Activated CD4-positive, alpha-beta memory T cell treated with anti-CD3 and anti-CD28 coated beads for 36 hours (primary cell): ENCODE data around the gene WFIKKN2. TPM values are rescaled to one million over a fixed set of nuclear protein-coding genes. Genes with fewer than 3 reads are reported as not detected.

Experiments used
- CTCF ChIA-PET: fragments of 350-600 bp; sonication (Branson Sonifier 250); formaldehyde crosslinking; loops from one replicate; lab custom pipeline; 2021; ENCODE audit warnings: antibody characterized with exemption, inconsistent platforms; lab: Charles Lee
- POLR2A ChIA-PET: fragments of 350-600 bp; sonication (Branson Sonifier 250); formaldehyde crosslinking; loops from one replicate; lab custom pipeline; 2021; ENCODE audit warnings: antibody characterized with exemption; lab: Charles Lee
- DNase-seq: peaks from one replicate; pipeline ENCODE4 v3.0.0-alpha.2; 2020
- H3K27ac Mint-ChIP-seq: one replicate; pipeline ENCODE4 v1.8.0; 2021; ENCODE audit warnings: mixed read lengths
- H3K27me3 Mint-ChIP-seq: one replicate; pipeline ENCODE4 v1.8.0; 2021; ENCODE audit warnings: mixed read lengths
- H3K36me3 Mint-ChIP-seq: one replicate; pipeline ENCODE4 v1.8.0; 2021; ENCODE audit warnings: mixed read lengths
- H3K4me1 Mint-ChIP-seq: one replicate; pipeline ENCODE4 v1.8.0; 2021; ENCODE audit warnings: low read depth, mixed read lengths
- H3K4me3 Mint-ChIP-seq: one replicate; pipeline ENCODE4 v1.8.0; 2021; ENCODE audit warnings: mild to moderate bottlenecking, mixed read lengths
- H3K9me3 Mint-ChIP-seq: one replicate; pipeline ENCODE4 v1.8.0; 2021; ENCODE audit warnings: mixed read lengths
- intact Hi-C: fragments of 100-400 bp; cut with micrococcal nuclease; formaldehyde crosslinking; loops from one replicate; pipeline ENCODE4 v1.15.1; 2023
- total RNA-seq, 2 experiments: library from RNA; stranded (reverse); gene quantifications; one replicate each; pipeline ENCODE4 v1.2.3, GENCODE V29; 2021

Gene WFIKKN2
- total RNA-seq, 2 experiments from 2014 or later: not detected

- ChIA-PET CTCF (interaction anchor here (3.2 kb wide), 1 partner anchor 28 kb away, joined by 11 read pairs; no protein-coding TSS in a partner anchor), POLR2A (interaction anchor here (0.6 kb wide), 1 partner anchor 294 kb away, joined by 4 read pairs; no protein-coding TSS in a partner anchor)
- H3K36me3 Mint-ChIP-seq: no peaks in the 10 kb centered on the region
- no peak overlapping the region for H3K4me3 Mint-ChIP-seq
- H3K27me3 Mint-ChIP-seq: peaks cover 11% of the 10 kb centered on the region
- peaks cover 2% of the 10 kb centered on the region for H3K4me1 Mint-ChIP-seq
- no peak overlapping the region for H3K27ac Mint-ChIP-seq
- intact Hi-C loops: no loop called here
- DNase-seq: no peak
- H3K9me3 Mint-ChIP-seq: no peaks in the 10 kb centered on the region
Measured at GRCh38 chr17:50815400-50815799, 20.0 kb upstream of the WFIKKN2 start.

DNA sequence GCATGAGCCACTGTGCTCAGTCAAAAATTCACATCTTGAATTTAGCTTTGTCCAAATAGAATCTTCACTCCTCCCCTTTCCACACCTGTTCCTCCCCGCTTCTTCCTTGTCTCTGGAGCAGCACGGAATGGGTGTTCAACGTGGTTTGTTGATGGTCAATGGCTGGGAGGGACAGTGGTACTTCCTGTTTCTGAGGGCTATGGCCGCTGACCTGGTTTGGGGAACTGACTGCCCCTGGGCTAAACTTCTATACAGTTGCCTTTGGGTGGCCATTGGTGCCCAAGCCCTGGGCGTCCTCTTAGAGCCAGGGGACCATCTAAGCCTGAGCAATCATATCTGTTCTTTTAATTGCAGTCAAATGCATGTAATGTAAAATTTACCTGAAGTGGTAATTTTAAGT is 19.1 kb upstream of the WFIKKN2 start:
- CTCF ChIA-PET: interaction anchor here (0.7 to 3.2 kb wide), 17 partner anchors 10 to 159 kb away, joined by 3 to 11 read pairs (median 4); partner anchors contain the start of gene WFIKKN2
- intact Hi-C loops: no loop called here
- Mint-ChIP-seq H3K4me3 (no peak overlapping the region), H3K9me3 (no peaks in the 10 kb centered on the region), H3K4me1 (peaks cover 2% of the 10 kb centered on the region), H3K27me3 (peaks cover 11% of the 10 kb centered on the region), H3K36me3 (no peaks in the 10 kb centered on the region), H3K27ac (no peak overlapping the region)
- POLR2A ChIA-PET: interaction anchor here (0.6 kb wide), 1 partner anchor 111 kb away, joined by 3 read pairs; no protein-coding TSS in a partner anchor
- DNase-seq: no peak

DNA sequence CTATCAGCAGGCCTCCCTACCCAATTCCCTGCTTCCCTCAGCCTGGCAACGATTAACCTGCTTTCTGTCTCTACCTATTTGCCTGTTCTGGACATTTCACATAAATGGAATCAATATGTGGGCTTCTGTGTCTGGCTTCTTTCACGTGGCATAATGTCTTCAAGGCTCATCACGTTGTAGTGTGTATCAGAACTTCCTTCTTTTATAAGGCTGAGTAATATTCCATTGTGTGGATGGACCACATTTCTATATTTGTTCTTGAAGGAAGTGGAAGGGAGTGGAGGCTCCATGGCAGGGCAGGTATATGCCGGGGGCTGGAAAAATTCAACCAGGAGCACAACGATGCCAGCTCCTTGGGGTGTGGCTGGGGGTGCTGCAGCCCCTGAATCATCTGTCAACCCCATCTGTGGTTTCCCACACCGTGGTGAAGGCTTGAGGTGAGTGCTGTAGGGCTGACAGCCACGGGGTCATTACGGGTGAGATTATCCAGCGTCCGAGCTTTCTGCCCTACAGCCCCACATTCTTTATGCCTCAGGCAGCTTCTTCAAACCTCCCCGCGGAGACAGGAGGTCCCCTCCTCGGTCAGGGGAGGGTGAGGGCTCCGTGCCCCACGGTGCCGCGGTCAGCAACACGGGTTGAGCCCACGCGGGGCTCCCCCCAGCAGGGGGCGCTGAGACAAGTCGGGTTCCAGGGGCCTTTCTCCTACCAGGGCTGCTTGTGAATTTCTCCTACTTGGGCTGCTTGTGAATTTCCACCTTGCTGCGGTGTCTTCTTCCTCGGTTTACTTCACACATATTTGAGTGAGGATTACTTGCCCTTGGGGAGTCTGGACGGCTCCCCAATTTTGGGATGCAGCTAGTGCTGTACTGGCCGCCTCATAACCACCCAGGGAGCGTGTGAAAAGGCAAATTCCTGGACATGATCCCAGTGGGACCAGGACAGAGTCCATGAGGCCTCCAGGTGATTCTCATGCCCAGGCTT is 18.3 kb upstream of the WFIKKN2 start:
- intact Hi-C loops: no loop called here
- Mint-ChIP-seq H3K9me3 (no peaks in the 10 kb centered on the region), H3K4me3 (no peak overlapping the region), H3K27me3 (peaks cover 11% of the 10 kb centered on the region), H3K4me1 (peaks cover 2% of the 10 kb centered on the region), H3K36me3 (no peaks in the 10 kb centered on the region), H3K27ac (no peak overlapping the region)
- ChIA-PET CTCF (interaction anchor here (0.7 to 3.2 kb wide), 21 partner anchors 8 to 158 kb away, joined by 3 to 11 read pairs (median 4); partner anchors contain the start of gene WFIKKN2), POLR2A (no interaction called here)
- DNase-seq: peak; percentile 61

- intact Hi-C loops: no loop called here
- peaks cover 11% of the 10 kb centered on the region for H3K27me3 Mint-ChIP-seq
- CTCF ChIA-PET: interaction anchor here (0.6 to 3.2 kb wide), 13 partner anchors 9 to 286 kb away, joined by 3 to 11 read pairs (median 4); no protein-coding TSS in a partner anchor
- H3K36me3 Mint-ChIP-seq: no peaks in the 10 kb centered on the region
- POLR2A ChIA-PET: no interaction called here
- peaks cover 2% of the 10 kb centered on the region for H3K4me1 Mint-ChIP-seq
- no peak overlapping the region for H3K27ac Mint-ChIP-seq
- no peaks in the 10 kb centered on the region for H3K9me3 Mint-ChIP-seq
- DNase-seq: no peak
- H3K4me3 Mint-ChIP-seq: no peak overlapping the region
Measured at GRCh38 chr17:50817838-50818237, 17.5 kb upstream of the WFIKKN2 start.

DNA sequence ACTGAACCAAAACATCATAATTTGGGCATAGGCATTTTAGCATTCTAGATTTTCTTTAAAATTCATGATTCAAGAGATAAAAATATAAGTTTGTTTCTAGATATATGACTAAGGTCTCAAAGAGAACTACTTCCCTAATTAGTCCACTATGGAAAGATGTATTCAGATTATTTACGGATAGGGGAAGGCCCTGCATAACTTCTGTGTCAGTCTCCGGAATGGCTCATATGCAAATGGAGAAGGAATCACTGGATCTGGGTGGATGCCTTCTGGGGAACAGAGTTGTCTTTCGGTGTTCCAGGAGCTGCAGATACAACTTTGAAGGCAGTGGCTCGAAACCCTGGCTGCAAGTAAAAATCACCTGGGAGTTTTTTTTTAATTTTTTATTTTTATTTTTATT is 17.1 kb upstream of the WFIKKN2 start:
- Mint-ChIP-seq H3K4me3 (no peak overlapping the region), H3K36me3 (no peaks in the 10 kb centered on the region), H3K4me1 (peaks cover 2% of the 10 kb centered on the region), H3K9me3 (no peaks in the 10 kb centered on the region), H3K27ac (no peak overlapping the region), H3K27me3 (peaks cover 11% of the 10 kb centered on the region)
- CTCF ChIA-PET: interaction anchor here (0.6 to 3.2 kb wide), 7 partner anchors 9 to 736 kb away, joined by 3 to 11 read pairs (median 4); no protein-coding TSS in a partner anchor
- intact Hi-C loops: no loop called here
- DNase-seq: no peak
- POLR2A ChIA-PET: no interaction called here

GRCh38 chr17:50818921-50819657 is 16.3 kb upstream of the WFIKKN2 start:
- H3K9me3 Mint-ChIP-seq: no peaks in the 10 kb centered on the region
- H3K4me3 Mint-ChIP-seq: no peak overlapping the region
- DNase-seq: peak; percentile 21
- no peak overlapping the region for H3K27ac Mint-ChIP-seq
- intact Hi-C loops: no loop called here
- H3K27me3 Mint-ChIP-seq: peaks cover 11% of the 10 kb centered on the region
- POLR2A ChIA-PET: no interaction called here
- H3K36me3 Mint-ChIP-seq: no peaks in the 10 kb centered on the region
- CTCF ChIA-PET: interaction anchor here (0.7 to 1.3 kb wide), 6 partner anchors 8 to 736 kb away, joined by 3 to 4 read pairs (median 4); no protein-coding TSS in a partner anchor
- peaks cover 2% of the 10 kb centered on the region for H3K4me1 Mint-ChIP-seq

GRCh38 chr17:50820651-50821050 is 14.7 kb upstream of the WFIKKN2 start:
- DNase-seq: no peak
- CTCF ChIA-PET: interaction anchor here (1.4 kb wide), 1 partner anchor 38 kb away, joined by 3 read pairs; no protein-coding TSS in a partner anchor
- H3K4me1 Mint-ChIP-seq: peaks cover 2% of the 10 kb centered on the region
- no peak overlapping the region for H3K4me3 Mint-ChIP-seq
- no peak overlapping the region for H3K27ac Mint-ChIP-seq
- no peaks in the 10 kb centered on the region for H3K36me3 Mint-ChIP-seq
- peaks cover 11% of the 10 kb centered on the region for H3K27me3 Mint-ChIP-seq
- H3K9me3 Mint-ChIP-seq: no peaks in the 10 kb centered on the region
- POLR2A ChIA-PET: no interaction called here
- intact Hi-C loops: no loop called here

DNA sequence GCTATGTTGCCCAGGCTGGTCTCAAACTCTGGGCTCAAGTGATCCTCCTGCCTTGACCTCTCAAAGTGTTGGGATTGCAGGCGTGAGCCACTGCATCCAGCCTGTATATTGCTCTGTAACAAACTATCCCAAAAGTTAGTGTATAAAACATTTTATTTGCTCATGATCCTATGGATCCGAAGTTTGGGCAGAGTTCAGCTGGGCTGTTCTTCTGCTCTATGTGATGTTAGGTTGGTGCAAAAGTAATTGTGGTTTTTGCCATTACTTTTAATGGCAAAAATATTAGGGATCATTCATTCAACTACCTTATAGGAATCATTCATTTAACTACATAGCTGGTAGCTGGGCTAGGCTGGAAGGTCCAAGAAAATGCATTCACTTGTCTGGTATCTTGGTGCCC is 12.8 kb upstream of the WFIKKN2 start:
- DNase-seq: no peak
- intact Hi-C loops: no loop called here
- Mint-ChIP-seq H3K27me3 (peaks cover 4% of the 10 kb centered on the region), H3K36me3 (no peaks in the 10 kb centered on the region), H3K27ac (no peak overlapping the region), H3K4me1 (no peaks in the 10 kb centered on the region), H3K9me3 (no peaks in the 10 kb centered on the region), H3K4me3 (no peak overlapping the region)
- ChIA-PET POLR2A (no interaction called here), CTCF (interaction anchor here (1.1 kb wide), 1 partner anchor 20 kb away, joined by 5 read pairs; no protein-coding TSS in a partner anchor)

DNA sequence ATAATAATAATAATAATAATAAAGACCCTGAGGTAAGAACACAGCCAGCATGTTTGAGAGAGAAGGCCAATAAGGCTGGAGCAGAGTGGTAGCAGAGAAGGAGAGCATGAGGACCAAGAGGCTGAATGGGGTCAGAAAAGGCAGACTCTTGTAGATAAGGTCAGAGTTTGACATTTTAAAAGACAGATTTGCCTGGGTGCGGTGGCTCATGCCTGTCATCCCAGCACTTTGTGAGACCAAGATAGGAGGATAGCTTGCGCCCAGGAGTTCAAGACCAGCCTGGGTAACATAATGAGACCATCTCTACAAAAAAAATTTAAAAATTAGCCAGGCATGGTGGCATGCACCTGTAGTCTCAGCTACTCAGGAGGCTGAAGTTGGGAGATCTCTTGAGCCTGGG is 11.0 kb upstream of the WFIKKN2 start:
- DNase-seq: no peak
- intact Hi-C loops: no loop called here
- ChIA-PET CTCF (interaction anchor here (1.1 kb wide), 2 partner anchors 17 to 42 kb away, joined by 3 read pairs; no protein-coding TSS in a partner anchor), POLR2A (no interaction called here)
- Mint-ChIP-seq H3K27me3 (no peaks in the 10 kb centered on the region), H3K36me3 (no peaks in the 10 kb centered on the region), H3K4me1 (peaks cover 2% of the 10 kb centered on the region), H3K27ac (no peak overlapping the region), H3K4me3 (no peak overlapping the region), H3K9me3 (no peaks in the 10 kb centered on the region)

DNA sequence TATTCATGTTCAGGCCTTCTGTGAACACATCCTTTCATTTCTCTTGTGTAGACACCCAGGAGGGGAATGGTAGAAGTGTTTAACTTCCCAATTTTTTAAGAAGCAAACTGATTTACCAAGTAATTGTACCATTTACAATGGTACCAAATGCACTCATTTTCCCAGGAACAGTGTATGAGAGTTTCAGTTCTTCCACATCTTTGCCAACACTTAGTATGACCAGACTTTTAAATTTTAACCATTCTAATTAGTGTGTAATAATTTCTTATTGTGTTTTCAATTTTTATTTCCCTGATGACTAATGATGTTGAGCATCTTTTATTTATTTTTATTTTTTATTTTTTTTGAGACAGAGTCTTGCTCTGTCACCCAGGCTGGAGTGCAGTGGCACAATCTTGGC is 10.2 kb upstream of the WFIKKN2 start:
- ChIA-PET POLR2A (no interaction called here), CTCF (interaction anchor here (1.1 kb wide), 2 partner anchors 17 to 42 kb away, joined by 3 read pairs; no protein-coding TSS in a partner anchor)
- intact Hi-C loops: no loop called here
- Mint-ChIP-seq H3K4me3 (no peak overlapping the region), H3K27ac (no peak overlapping the region), H3K9me3 (no peaks in the 10 kb centered on the region), H3K27me3 (no peaks in the 10 kb centered on the region), H3K4me1 (peaks cover 2% of the 10 kb centered on the region), H3K36me3 (no peaks in the 10 kb centered on the region)
- DNase-seq: no peak

GRCh38 chr17:50828508-50829170 is 6.7 kb upstream of the WFIKKN2 start:
- no peak overlapping the region for H3K27ac Mint-ChIP-seq

More at GRCh38 chr17:50828508-50829170, 6.7 kb upstream of the WFIKKN2 start:
- H3K36me3 Mint-ChIP-seq: no peaks in the 10 kb centered on the region
- DNase-seq: no peak
- peaks cover 2% of the 10 kb centered on the region for H3K4me1 Mint-ChIP-seq
- POLR2A ChIA-PET: no interaction called here
- H3K4me3 Mint-ChIP-seq: no peak overlapping the region
- CTCF ChIA-PET: interaction anchor here (0.6 to 1.6 kb wide), 4 partner anchors 10 to 47 kb away, joined by 3 to 4 read pairs (median 3); no protein-coding TSS in a partner anchor
- intact Hi-C loops: no loop called here
- peaks cover 2% of the 10 kb centered on the region for H3K27me3 Mint-ChIP-seq
- H3K9me3 Mint-ChIP-seq: no peaks in the 10 kb centered on the region
